NCI-H1694 treated with DMSO at 0.1 percent for 48 hours (cell line): ENCODE results near the gene CLTC.
A peak's percentile ranks its signal among the peaks of the same experiment; 100 is the strongest.

Experiments
- DNase-seq: peaks from one replicate; lab custom pipeline; 2025; lab: John Stamatoyannopoulos, UW

CLTC gene

GRCh38 chr17:59683283-59683682 is 63.6 kb downstream of the CLTC start:
- no peak for DNase-seq

DNA sequence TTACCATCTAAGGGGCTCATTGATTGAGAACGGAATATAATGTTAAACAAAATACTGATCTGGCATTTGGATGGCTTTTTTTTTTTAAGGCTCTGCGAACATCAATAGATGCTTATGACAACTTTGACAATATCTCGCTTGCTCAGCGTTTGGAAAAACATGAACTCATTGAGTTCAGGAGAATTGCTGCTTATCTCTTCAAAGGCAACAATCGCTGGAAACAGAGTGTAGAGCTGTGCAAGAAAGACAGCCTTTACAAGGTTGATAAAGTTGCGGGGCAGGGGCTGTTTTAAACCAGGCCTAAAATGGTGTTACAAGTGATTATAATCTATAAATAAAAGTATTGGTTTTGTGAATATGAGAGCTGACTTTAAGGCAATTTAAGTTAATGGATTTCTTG is 65.3 kb downstream of the CLTC start:
- DNase-seq = no peak

DNA sequence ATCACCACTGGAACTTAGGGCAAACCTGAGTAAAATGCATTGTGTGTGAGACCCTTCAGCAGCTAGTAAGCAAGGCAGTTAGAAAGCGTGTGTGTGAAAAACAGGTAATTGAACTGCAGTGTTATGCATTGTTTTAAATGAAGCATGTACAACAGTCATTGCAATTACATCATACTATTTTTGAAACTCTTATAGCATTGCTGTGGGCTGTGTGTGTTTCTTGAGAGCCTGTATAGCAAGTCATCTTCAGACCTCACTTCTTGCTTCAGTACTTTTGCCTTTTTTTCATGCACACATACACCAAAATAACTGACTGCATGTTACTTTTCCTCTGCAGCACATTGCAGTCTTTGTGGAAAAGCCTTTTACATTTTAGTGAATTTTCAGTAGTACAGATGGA is 68.3 kb downstream of the CLTC start:
- DNase-seq = no peak

- no peak for DNase-seq
Observed at GRCh38 chr17:59688496-59688895, 68.8 kb downstream of the CLTC start.

GRCh38 chr17:59693582-59693981 is 73.9 kb downstream of the CLTC start:
- DNase-seq = no peak

DNA sequence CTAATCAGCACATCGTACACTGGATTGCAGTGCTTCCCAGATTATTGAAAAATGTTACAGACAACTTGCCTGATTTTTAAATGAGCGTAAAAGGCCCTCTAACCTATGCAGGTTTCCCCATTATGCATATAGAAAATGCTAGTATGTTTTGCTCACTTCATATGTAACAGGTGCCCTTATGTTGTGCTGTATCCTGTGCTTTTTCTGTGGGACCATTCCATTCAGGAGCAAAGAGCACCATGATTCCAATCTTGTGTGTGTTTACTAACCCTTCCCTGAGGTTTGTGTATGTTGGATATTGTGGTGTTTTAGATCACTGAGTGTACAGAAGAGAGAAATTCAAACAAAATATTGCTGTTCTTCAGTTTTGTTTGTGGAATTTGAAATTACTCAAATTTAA is 74.6 kb downstream of the CLTC start:
- no peak for DNase-seq

DNA sequence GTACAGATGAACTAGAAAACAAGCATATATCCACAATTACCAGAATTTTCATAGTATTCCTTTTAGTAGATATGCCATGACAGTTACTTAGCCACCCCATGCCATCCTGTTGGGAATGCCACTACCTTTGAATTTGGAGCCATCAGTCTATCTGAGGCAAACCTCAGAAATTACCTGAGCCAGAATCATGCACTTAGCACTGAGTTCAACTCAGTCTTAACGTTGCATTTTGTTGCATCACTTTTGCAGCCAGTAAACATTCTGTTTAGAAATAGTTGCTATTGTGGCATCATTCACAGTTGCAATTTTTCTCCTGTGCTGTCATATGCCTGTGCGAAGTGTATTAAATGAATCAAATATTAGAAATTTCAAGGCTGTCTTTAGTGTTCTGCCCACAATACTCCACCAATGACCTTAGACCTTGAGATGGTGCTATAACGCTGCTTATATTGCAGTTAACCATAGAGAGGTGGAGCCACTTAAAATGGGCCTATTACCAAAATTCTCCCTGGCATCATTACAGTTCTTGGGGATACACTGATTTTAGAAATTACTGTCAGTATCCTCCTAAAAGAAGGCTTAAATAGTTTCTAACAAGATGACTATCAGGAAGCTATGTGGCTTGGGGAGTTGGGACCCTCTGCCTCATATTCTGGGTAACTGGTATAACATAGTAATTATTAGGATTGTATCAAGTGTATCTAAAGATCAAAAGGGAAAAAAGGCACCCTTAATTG is 76.4 kb downstream of the CLTC start:
- DNase-seq = no peak

GRCh38 chr17:59696682-59697277 is 77.1 kb downstream of the CLTC start:
- DNase-seq = no peak

DNA sequence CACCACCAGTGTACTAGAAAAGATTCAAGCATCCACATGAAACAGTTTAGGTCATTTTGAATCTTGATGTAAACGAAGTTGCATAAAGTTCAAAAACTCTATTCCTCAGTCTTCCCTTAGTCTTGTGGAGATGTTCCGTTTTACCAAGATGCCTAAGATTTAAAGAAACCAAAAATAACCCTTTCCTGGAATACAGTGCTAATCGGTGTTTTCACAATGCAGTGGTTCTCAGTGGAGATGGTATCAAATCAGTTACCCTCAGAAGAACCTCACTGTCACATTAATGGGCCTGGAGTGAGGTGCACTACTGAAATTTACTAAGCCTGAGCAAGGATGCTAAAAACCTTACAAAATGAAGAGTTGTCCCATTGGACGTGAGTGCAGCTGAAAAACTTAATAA is 78.4 kb downstream of the CLTC start:
- DNase-seq = no peak

DNA sequence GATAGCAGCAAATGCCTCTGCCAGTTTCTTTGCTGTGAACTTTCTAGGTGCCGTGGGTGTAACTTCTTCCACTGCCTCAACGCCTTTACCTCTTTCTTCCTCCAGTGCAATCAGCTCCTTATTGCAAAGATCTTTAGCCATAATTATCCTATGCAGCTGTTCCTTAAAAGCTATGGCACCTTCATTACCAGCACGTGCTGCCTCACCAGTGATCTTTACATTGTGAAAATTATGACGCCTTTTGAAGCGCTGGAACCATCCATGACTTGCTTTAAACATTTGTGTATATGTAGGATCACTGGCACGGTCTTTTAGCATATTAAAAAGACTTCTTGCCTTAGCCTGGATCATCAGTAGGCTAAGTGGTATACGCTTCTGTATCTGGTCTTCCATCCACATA is 79.5 kb downstream of the CLTC start:
- no peak for DNase-seq

- no peak for DNase-seq
Observed at GRCh38 chr17:59699786-59700185, 80.1 kb downstream of the CLTC start.

DNA sequence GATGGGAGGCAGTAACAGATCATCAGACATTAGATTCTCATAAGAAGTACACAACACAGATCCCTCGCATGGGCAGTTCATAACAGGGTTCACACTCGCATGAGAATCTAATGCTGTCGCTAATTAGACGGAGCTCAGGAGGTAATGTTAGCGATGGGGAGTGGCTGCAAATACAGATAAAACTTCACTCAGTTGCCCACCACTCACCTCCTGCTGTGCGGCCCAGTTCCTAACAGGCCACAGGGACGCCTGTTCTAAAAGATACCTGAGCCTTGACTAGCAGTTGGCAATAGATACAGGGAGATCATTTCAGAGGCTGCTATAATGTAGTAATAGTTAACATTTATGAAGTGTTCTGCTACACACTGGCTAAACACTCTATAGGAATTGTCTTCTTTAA is 82.6 kb downstream of the CLTC start:
- DNase-seq = no peak

DNA sequence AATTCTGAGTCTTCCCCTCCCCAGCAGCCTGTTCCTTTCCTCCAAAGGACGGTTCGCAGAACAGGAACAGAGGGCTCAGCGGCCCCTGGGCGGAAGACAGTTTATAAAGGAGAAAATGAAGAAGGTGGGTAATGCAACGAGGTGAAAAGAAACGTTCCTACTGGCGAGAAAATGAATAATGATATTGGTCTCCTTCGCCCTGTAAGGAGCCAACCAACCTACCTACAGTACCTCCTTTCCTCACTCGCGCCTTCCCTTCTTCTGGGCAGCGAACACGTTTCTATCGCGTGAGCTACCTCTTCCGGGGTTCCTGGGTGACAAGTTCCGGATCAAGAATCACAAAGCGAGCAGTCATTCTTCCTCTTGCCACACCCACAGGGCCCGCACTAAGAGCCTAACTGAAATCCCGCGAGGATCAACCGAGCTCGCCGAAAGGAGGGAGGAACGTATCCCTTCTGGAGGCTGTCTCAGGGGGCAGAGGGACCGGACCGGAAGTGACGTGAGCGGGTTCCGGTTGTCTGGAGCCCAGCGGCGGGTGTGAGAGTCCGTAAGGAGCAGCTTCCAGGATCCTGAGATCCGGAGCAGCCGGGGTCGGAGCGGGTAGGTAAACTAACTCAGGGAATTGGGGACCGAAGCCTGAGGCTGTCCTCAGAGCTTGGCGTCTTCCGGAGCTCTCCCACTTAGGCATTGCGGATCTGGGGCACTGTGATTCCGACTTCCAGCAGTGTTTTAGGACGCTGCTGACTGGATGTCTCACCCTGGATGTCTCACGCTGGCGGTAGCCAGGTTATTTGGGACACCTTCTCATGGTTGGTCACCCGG is 87.7 kb downstream of the CLTC start, which contains the start of the genes PTRH2 and VMP1:
PTRH2 (minus strand) TSS at position 282 of the 822 bp plus-strand sequence. CDS start 9,452 bp downstream, outside the sequence.
VMP1 (plus strand) TSS at position 506 of the 822 bp plus-strand sequence. CDS start 23,793 bp downstream, outside the sequence.
- DNase-seq = peak; percentile 99

DNA sequence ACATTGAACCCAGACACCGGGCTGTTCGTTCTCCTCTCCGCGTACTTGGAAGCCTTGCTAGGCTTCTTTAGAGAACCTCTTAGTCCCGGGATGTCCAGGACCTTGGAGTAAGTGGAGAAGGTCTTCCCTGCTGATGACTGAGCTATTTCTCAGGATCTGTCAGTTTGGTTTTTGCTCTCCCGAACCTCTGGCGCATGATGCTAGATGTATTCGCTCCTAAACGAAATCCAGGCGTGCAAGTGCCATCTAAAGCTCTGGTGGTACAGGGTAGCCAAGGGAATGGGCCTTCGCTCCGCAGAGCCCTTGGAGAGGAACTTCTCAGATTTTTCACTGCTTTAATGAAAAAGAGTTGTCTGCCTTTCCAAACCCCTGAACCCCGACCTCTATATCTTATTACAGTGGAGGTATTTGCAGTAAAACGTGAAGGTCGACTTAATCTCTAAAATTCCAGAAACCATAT is 88.3 kb downstream of the CLTC start:
- DNase-seq = no peak

DNA sequence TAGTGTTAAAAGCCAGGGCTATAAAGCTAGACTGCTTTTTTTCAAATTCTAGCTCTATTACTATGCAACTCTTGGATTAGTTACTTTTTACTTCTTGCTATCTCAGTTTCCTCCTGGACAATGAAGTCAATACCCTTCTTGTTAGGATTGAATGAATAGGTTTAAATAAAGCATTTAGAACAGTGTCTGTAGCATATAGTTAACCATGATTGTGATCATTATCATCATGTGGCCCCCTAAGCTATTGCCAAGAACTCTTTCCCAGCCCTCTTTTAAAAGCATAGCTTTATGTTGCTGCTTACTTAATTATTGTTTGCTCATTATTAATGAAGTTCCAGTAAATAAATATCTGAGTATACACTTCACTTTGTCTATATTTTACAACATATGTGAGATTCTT is 92.2 kb downstream of the CLTC start:
- DNase-seq = no peak

- DNase-seq = no peak
Observed at GRCh38 chr17:59712862-59713261, 93.2 kb downstream of the CLTC start.

DNA sequence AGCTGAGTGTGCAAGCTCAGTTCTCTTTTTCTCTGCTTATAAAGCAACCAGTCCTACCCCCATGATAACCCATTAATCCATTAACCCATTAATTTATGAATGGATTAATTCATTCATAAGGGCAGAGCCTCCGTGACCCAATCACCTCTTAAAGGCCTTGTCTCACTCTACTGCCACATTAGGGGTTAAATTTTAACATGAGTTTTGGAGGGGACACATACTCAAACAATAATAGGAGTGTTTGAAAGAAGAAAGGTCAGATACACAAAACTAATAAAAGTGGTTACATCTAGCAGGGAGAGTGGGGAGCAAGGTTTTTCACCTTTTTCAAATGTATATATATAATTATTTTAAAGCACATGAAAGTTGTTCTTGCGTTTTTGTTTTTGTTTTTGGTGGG is 94.6 kb downstream of the CLTC start:
- DNase-seq = no peak

- no peak for DNase-seq
Observed at GRCh38 chr17:59716427-59716826, 96.7 kb downstream of the CLTC start.

DNA sequence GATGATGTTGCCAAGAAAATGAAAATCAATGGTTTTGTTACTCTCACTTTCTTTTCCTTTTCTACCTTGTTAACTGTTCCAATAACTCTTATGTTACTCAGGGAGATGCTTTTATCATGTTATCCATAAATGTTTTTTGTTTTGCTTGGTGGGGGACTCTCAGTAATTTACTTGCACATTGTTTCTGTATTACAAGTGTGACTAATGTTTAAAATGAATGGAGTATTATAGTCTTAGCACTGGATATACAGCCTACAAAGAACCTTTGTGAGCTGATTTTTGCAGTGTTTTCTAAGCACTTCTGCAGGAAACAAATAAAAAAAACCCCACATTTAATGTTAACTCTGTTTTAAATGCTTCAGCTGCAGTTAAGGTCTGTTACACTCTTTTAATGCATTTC is 99.8 kb downstream of the CLTC start:
- no peak for DNase-seq

GRCh38 chr17:59722623-59723022 is 102.9 kb downstream of the CLTC start:
- no peak for DNase-seq

DNA sequence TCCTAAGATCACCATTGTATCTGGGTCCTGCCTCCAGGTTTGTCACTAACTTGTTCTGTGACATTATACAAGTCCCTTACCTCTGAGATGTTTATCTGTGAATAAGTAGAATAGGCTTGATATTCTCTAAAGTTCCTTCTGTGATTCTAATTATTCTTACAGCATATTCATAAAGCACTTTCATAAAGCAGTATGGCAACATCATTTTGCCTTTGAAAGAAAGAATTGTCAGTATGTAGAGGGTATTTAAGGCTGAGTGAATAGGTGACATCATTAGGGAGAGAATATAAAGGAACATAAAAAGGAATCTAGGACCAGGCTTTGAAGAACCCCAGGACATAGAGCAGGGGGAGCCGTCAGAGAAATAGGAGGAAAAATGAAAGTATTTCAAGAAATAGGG is 103.3 kb downstream of the CLTC start:
- DNase-seq = no peak

DNA sequence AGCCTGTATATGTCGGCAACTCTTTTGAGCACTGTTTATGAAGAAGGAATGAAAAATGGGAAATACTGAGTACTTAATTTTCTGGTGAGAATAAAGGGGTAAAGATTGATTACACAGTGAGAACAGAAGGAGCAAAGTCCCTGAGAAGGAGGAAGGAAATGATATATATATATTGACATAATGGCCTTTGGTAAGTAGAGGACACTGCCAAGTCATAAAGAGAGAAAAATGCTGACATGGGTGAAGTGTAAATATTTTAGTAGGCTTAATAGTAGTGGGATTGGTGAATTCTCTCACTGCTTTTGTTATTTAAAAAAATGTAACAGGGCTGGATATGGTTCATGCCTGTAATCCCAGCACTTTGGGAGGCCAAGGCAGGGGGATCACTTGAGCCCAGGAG is 103.9 kb downstream of the CLTC start:
- no peak for DNase-seq

- no peak for DNase-seq
Observed at GRCh38 chr17:59725691-59726090, 106.0 kb downstream of the CLTC start.
